ENCODE measurements around the gene STK32B. TPM values are rescaled to one million over a fixed set of nuclear protein-coding genes. Genes with fewer than 3 reads are reported as not detected.

The STK32B gene
- polyA plus RNA-seq, 1 of the 3 experiments (the other 2 are of a cell fraction), result 0.20 TPM

- no peak for DNase-seq
- Histone ChIP-seq H4K20me1 (ENCODE audit: insufficient read depth) (no peaks in the 10 kb centered on the region), H3K9me2 (no peaks in the 10 kb centered on the region), H3K79me2 (ENCODE audit: insufficient read depth) (no peaks in the 10 kb centered on the region), H3F3A (replicated peaks; ENCODE audit: insufficient read depth) (no peaks in the 10 kb centered on the region), H3K9me3 (no peaks in the 10 kb centered on the region), H3K9ac (no peak overlapping the region), H3K4me2 (no peak overlapping the region), H3K4me1 (ENCODE audit: control insufficient read depth in 1 of 2, insufficient read depth in 2 of 2, low read depth in 1 of 2, low read length in 1 of 2) (peaks cover 0 to 3% of the 10 kb centered on the region in 2 experiments; a peak in 1 of 4 replicates), H3K27ac (ENCODE audit: low read depth in 2 of 2, low read length in 1 of 2) (no peak overlapping the region), H2AFZ (ENCODE audit: low read depth) (no peak overlapping the region), H3K36me3 (replicated peaks in 1 of 2; ENCODE audit: control insufficient read depth in 1 of 2, insufficient read depth in 2 of 2, low read length in 1 of 2) (no peaks in the 10 kb centered on the region), H3K27me3 (ENCODE audit: insufficient read depth) (peaks cover 18% of the 10 kb centered on the region; the same call in 1 of the 2 replicates), H3K4me3 (ENCODE audit: low read depth in 2 of 2, low read length in 1 of 2) (no peak overlapping the region)
- ChIA-PET CTCF (interaction anchor here (1.3 kb wide), 1 partner anchor 8 kb away, joined by 4 read pairs; no protein-coding TSS in a partner anchor), POLR2A (no interaction called here)
- 24% methylated on average over 3 of the region's 3 CpGs for WGBS (ENCODE audit: low lambda C conversion rate)
- TF ChIP-seq SMC3 (IDR thresholded peaks at IDR 0.05; ENCODE audit: low read depth, low read length), result no peak
- TF ChIP-seq NRF1 (IDR thresholded peaks at IDR 0.05; ENCODE audit: low read depth, low read length), result no peak
- no peak for TF ChIP-seq ELF1 (IDR thresholded peaks at IDR 0.05)
- TF ChIP-seq NFIC (IDR thresholded peaks at IDR 0.05; ENCODE audit: borderline replicate concordance), result no peak
- TF ChIP-seq PBX3 (IDR thresholded peaks at IDR 0.05), result no peak
- no peak for TF ChIP-seq EP300 (IDR thresholded peaks at IDR 0.05; ENCODE audit: borderline replicate concordance in 1 of 2, low read depth in 1 of 2, low read length in 1 of 2)
- TF ChIP-seq POLR2AphosphoS5 (IDR thresholded peaks at IDR 0.05; ENCODE audit: low read depth, low read length), result no peak
- no peak for TF ChIP-seq JUND (IDR thresholded peaks at IDR 0.05)
- TF ChIP-seq GABPA (IDR thresholded peaks at IDR 0.05; ENCODE audit: low read depth), result no peak
- TF ChIP-seq USF1 (IDR thresholded peaks at IDR 0.05; ENCODE audit: borderline replicate concordance, low read depth), result no peak
- no peak for TF ChIP-seq FOXM1 (IDR thresholded peaks at IDR 0.05; ENCODE audit: low read depth)
- no peak for TF ChIP-seq RAD21 (IDR thresholded peaks at IDR 0.05; ENCODE audit: low read length)
- TF ChIP-seq FOXJ3 (CRISPR knock-in tag; IDR thresholded peaks at IDR 0.05), result no peak
Observed at GRCh38 chr4:5045097-5045496, 6.2 kb upstream of the STK32B start.

- H3K4me1 ChIP-seq (ENCODE audit: control insufficient read depth in 1 of 2, insufficient read depth in 2 of 2, low read depth in 1 of 2, low read length in 1 of 2), result peaks cover 0 to 12% of the 10 kb centered on the region in 2 experiments; a peak in 1 of 4 replicates
- no peaks in the 10 kb centered on the region for H3K79me2 ChIP-seq (ENCODE audit: insufficient read depth)
- H3K9me3 ChIP-seq, result no peaks in the 10 kb centered on the region
- no peak overlapping the region for H3K27ac ChIP-seq (ENCODE audit: low read depth in 2 of 2, low read length in 1 of 2)
- H3K9ac ChIP-seq, result no peak overlapping the region
- no peak overlapping the region for H3K4me3 ChIP-seq (ENCODE audit: low read depth in 2 of 2, low read length in 1 of 2)
- DNase-seq, result no peak
- CTCF ChIA-PET, result interaction anchor here (0.7 to 1.8 kb wide), 3 partner anchors 114 to 923 kb away, joined by 3 to 4 read pairs (median 3); no protein-coding TSS in a partner anchor
- H2AFZ ChIP-seq (ENCODE audit: low read depth), result no peak overlapping the region
- no peaks in the 10 kb centered on the region for H3F3A ChIP-seq (replicated peaks; ENCODE audit: insufficient read depth)
- WGBS (ENCODE audit: low lambda C conversion rate), result 20% methylated on average over 1 of the region's 4 CpGs
- H3K4me2 ChIP-seq, result no peak overlapping the region
- H3K27me3 ChIP-seq (ENCODE audit: insufficient read depth), result peaks cover 19% of the 10 kb centered on the region
- TF ChIP-seq TCF12 (IDR thresholded peaks at IDR 0.05) (no peak), JUND (IDR thresholded peaks at IDR 0.05) (no peak), CTCF (IDR thresholded peaks at IDR 0.05) (no peak), RCOR1 (IDR thresholded peaks at IDR 0.05; ENCODE audit: low read length) (no peak), FOXJ3 (CRISPR knock-in tag; IDR thresholded peaks at IDR 0.05) (no peak), POLR2AphosphoS5 (IDR thresholded peaks at IDR 0.05; ENCODE audit: low read depth, low read length) (no peak), EP300 (IDR thresholded peaks at IDR 0.05; ENCODE audit: borderline replicate concordance in 1 of 2, low read depth in 1 of 2, low read length in 1 of 2) (no peak), ELF1 (IDR thresholded peaks at IDR 0.05) (no peak), ZBTB33 (IDR thresholded peaks at IDR 0.05; ENCODE audit: borderline replicate concordance, low read depth) (no peak), TEAD4 (IDR thresholded peaks at IDR 0.05; ENCODE audit: borderline replicate concordance, insufficient read depth) (no peak), USF1 (IDR thresholded peaks at IDR 0.05; ENCODE audit: borderline replicate concordance, low read depth) (no peak), FOSL2 (IDR thresholded peaks at IDR 0.05; ENCODE audit: borderline replicate concordance, low read depth) (no peak), NFIC (IDR thresholded peaks at IDR 0.05; ENCODE audit: borderline replicate concordance) (no peak), MAX (IDR thresholded peaks at IDR 0.05; ENCODE audit: low read depth) (no peak), NRF1 (IDR thresholded peaks at IDR 0.05; ENCODE audit: low read depth, low read length) (no peak), RXRA (IDR thresholded peaks at IDR 0.05; ENCODE audit: borderline replicate concordance, low read depth) (no peak)
- POLR2A ChIA-PET, result no interaction called here
- no peaks in the 10 kb centered on the region for H4K20me1 ChIP-seq (ENCODE audit: insufficient read depth)
- no peaks in the 10 kb centered on the region for H3K36me3 ChIP-seq (replicated peaks in 1 of 2; ENCODE audit: control insufficient read depth in 1 of 2, insufficient read depth in 2 of 2, low read length in 1 of 2)
- H3K9me2 ChIP-seq, result no peaks in the 10 kb centered on the region
Observed at GRCh38 chr4:5048721-5049120, 2.6 kb upstream of the STK32B start.

Data from SK-N-SH (cell line).